CD8-positive, alpha-beta memory T cell (primary cell): ENCODE data around the gene ATPAF2. TPM values are rescaled to one million over a fixed set of nuclear protein-coding genes. Genes with fewer than 3 reads are reported as not detected.

ENCODE experiments used
- CTCF ChIA-PET: fragments of 350-600 bp; sonication (Branson Sonifier 250); formaldehyde crosslinking; loops from one replicate; lab custom pipeline; 2021; ENCODE audit warnings: antibody characterized with exemption; lab: Charles Lee
- POLR2A ChIA-PET: fragments of 350-600 bp; sonication (Branson Sonifier 250); formaldehyde crosslinking; loops from one replicate; lab custom pipeline; 2021; ENCODE audit warnings: antibody characterized with exemption; lab: Charles Lee
- DNase-seq, 5 donors: peaks; one replicate each; pipeline versions ENCODE4 v3.0.0 to v3.0.0-alpha.2; 2020 to 2022; ENCODE audit warnings: mixed read lengths in 1 of 5
- H3K27ac ChIP-seq: one replicate; pipeline ENCODE4 v1.7.0; 2013; ENCODE audit warnings: low read depth, mild to moderate bottlenecking, low read length, moderate library complexity
- H3K27me3 ChIP-seq: 2 replicates; pipeline ENCODE4 v1.7.0; 2013; ENCODE audit warnings: low read length, mild to moderate bottlenecking; ENCODE audit not compliant: insufficient read depth, poor library complexity, severe bottlenecking
- H3K36me3 ChIP-seq: 2 replicates; pipeline ENCODE4 v1.7.0; 2013; ENCODE audit warnings: mild to moderate bottlenecking, low read length, moderate library complexity; ENCODE audit not compliant: insufficient read depth
- H3K4me1 ChIP-seq: 2 replicates; pipeline ENCODE4 v1.7.0; 2013; ENCODE audit warnings: mild to moderate bottlenecking, low read length, moderate library complexity; ENCODE audit not compliant: insufficient read depth
- H3K4me3 ChIP-seq: 2 replicates; pipeline ENCODE4 v1.7.0; 2013; ENCODE audit warnings: mild to moderate bottlenecking, low read length
- H3K9me3 ChIP-seq: 2 replicates; pipeline ENCODE4 v1.7.0; 2013; ENCODE audit warnings: mild to moderate bottlenecking, low read length
- H3K27ac Mint-ChIP-seq, 8 donors: one replicate each; pipeline ENCODE4 v1.8.0; 2020 to 2021; ENCODE audit warnings: mixed read lengths in 8 of 8, mild to moderate bottlenecking in 6 of 8, inconsistent platforms in 3 of 8, moderate library complexity in 3 of 8
- H3K27me3 Mint-ChIP-seq, 2 donors: one replicate each; pipeline ENCODE4 v1.8.0; 2020 to 2021; ENCODE audit warnings: mixed read lengths in 2 of 2, mild to moderate bottlenecking in 1 of 2, moderate library complexity in 1 of 2
- H3K36me3 Mint-ChIP-seq, 3 donors: one replicate each; pipeline ENCODE4 v1.8.0; 2020 to 2021; ENCODE audit warnings: mixed read lengths in 3 of 3, inconsistent platforms in 1 of 3, mild to moderate bottlenecking in 1 of 3
- H3K4me1 Mint-ChIP-seq, 3 donors: one replicate each; pipeline ENCODE4 v1.8.0; 2020 to 2021; ENCODE audit warnings: mixed read lengths in 3 of 3, inconsistent platforms in 1 of 3, mild to moderate bottlenecking in 1 of 3
- H3K4me3 Mint-ChIP-seq, 7 donors: one replicate each; pipeline ENCODE4 v1.8.0; 2020 to 2021; ENCODE audit warnings: mixed read lengths in 7 of 7, mild to moderate bottlenecking in 6 of 7, moderate library complexity in 4 of 7, inconsistent platforms in 2 of 7
- H3K9me3 Mint-ChIP-seq, 5 donors: one replicate each; pipeline ENCODE4 v1.8.0; 2020 to 2022; ENCODE audit warnings: mixed read lengths in 5 of 5, mild to moderate bottlenecking in 3 of 5, moderate library complexity in 2 of 5, inconsistent platforms in 1 of 5
- polyA plus RNA-seq: library from polyadenylated mRNA; unstranded; fragments of 300-500 nt; fragmentation: Illumina TruSeq; gene quantifications from one replicate; pipeline ENCODE4 v1.2.3, GENCODE V29; 2021
- total RNA-seq, 2 experiments: library from RNA; stranded (reverse); gene quantifications; one replicate each; pipeline ENCODE4 v1.2.3, GENCODE V29; 2021

ATPAF2 gene
- total and polyA plus RNA-seq, 3 experiments from 2014 or later, result 16.0 to 33.4 (median 30.4) TPM

DNA sequence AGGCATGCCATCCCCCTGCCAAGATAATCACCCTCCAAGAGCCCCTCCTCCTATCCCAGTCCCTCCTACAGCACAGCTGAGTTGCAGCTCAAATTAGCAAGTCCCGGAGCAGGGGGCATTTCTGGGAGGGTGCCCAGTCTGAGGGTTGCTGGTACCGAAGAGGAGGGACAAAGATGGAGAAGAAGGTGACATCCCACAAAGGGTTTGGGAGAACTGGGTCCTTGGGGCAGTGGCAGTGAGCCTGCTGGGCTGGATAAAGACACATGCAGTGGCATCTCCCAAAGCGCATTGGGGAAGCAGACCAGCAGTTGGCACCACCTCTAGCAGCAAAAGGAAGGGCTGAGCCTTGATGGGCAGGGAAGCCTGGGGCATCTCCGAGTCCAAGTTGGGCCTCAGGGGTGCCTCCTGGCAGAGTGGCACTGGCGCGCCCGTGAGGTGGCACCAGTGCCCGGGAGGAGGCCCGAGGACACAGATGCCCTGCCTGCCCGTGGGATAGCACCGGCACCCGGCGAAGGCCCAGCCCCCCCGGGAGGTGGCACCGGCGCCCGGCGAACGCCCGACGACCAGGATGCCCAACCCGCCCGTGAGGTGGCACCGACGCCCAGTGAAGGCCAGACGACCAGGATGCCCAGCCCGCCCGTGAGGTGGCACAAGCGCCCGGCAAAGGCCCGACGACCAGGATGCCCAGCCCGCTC lies 67.4 kb downstream of the ATPAF2 start:
- H3K27ac Mint-ChIP-seq, result peak overlapping the region; percentile 58 to 87 (median 81)
- Histone ChIP-seq H3K4me1 (peaks cover 27% of the 10 kb centered on the region), H3K36me3 (no peaks in the 10 kb centered on the region), H3K4me3 (peak overlapping the region; percentile 59), H3K27ac (peak overlapping the region; percentile 79), H3K9me3 (no peaks in the 10 kb centered on the region), H3K27me3 (no peaks in the 10 kb centered on the region)
- H3K4me3 Mint-ChIP-seq, result peak overlapping the region; percentile 73 to 99 (median 87)
- no peaks in the 10 kb centered on the region for H3K27me3 Mint-ChIP-seq
- ChIA-PET POLR2A (interaction anchor here (0.9 to 1.6 kb wide), 4 partner anchors 13 to 222 kb away, joined by 3 to 31 read pairs (median 3); partner anchors contain the start of genes ALKBH5, ATPAF2 and GID4), CTCF (interaction anchor here (1.9 kb wide), 1 partner anchor 64 kb away, joined by 4 read pairs; no protein-coding TSS in a partner anchor)
- H3K9me3 Mint-ChIP-seq, result no peaks in the 10 kb centered on the region
- peak in 2 of 5 donors; percentile 21 to 69 for DNase-seq
- H3K4me1 Mint-ChIP-seq, result peaks cover 33 to 57% (median 50%) of the 10 kb centered on the region in 3 donors
- H3K36me3 Mint-ChIP-seq, result peaks cover 0 to 5% (median 0%) of the 10 kb centered on the region in 3 donors

GRCh38 chr17:17970699-17971430 lies 68.1 kb downstream of the ATPAF2 start:
- no peaks in the 10 kb centered on the region for H3K9me3 ChIP-seq
- Mint-ChIP-seq H3K27ac (peak overlapping the region; percentile 54 to 87 (median 81)), H3K4me1 (peaks cover 36 to 65% (median 58%) of the 10 kb centered on the region in 3 donors), H3K27me3 (no peaks in the 10 kb centered on the region), H3K36me3 (peaks cover 0 to 5% (median 0%) of the 10 kb centered on the region in 3 donors), H3K4me3 (peak overlapping the region; percentile 73 to 97 (median 87)), H3K9me3 (no peaks in the 10 kb centered on the region)
- ChIA-PET CTCF (interaction anchor here (1.9 kb wide), 1 partner anchor 65 kb away, joined by 4 read pairs; no protein-coding TSS in a partner anchor), POLR2A (no interaction called here)
- no peak for DNase-seq
- peak overlapping the region; percentile 59 for H3K4me3 ChIP-seq
- H3K36me3 ChIP-seq, result no peaks in the 10 kb centered on the region
- H3K4me1 ChIP-seq, result peaks cover 33% of the 10 kb centered on the region
- peak overlapping the region; percentile 79 for H3K27ac ChIP-seq
- H3K27me3 ChIP-seq, result no peaks in the 10 kb centered on the region

Other genes with a start within 250 kb of the ATPAF2 start
- 10 to 100 TPM; 27.2 to 29.6 TPM for gene SREBF1, start 202.2 kb downstream of the ATPAF2 start, total RNA-seq
- 16.4 TPM for gene SREBF1, start 202.2 kb downstream of the ATPAF2 start, polyA plus RNA-seq
- gene TOM1L2, start 66.8 kb downstream of the ATPAF2 start, total RNA-seq, result 10 to 100 TPM in 1 of 2 experiments, 1 to 10 TPM in 1; 10.0 to 11.3 TPM
- gene TOM1L2, start 66.8 kb downstream of the ATPAF2 start, polyA plus RNA-seq, result 6.5 TPM
- under 1 TPM; 0.33 to 0.60 TPM for gene DRC3, start 66.3 kb downstream of the ATPAF2 start, total RNA-seq
- not detected for gene DRC3, start 66.3 kb downstream of the ATPAF2 start, polyA plus RNA-seq
- gene GID4, start 240 bp upstream of the ATPAF2 start, total RNA-seq, result 10 to 100 TPM in 1 of 2 experiments, 1 to 10 TPM in 1; 9.8 to 11.1 TPM
- gene GID4, start 240 bp upstream of the ATPAF2 start, polyA plus RNA-seq, result 8.5 TPM
- 10 to 100 TPM; 52.9 to 54.2 TPM for gene DRG2, start 48.8 kb upstream of the ATPAF2 start, total RNA-seq
- 51.7 TPM for gene DRG2, start 48.8 kb upstream of the ATPAF2 start, polyA plus RNA-seq
- under 1 TPM; 0.31 to 0.35 TPM for gene MYO15A, start 69.6 kb upstream of the ATPAF2 start, total RNA-seq
- gene MYO15A, start 69.6 kb upstream of the ATPAF2 start, polyA plus RNA-seq, result 0.54 TPM
- 100 to 1,000 TPM; 117 to 123 TPM for gene ALKBH5, start 144.7 kb upstream of the ATPAF2 start, total RNA-seq
- 152 TPM for gene ALKBH5, start 144.7 kb upstream of the ATPAF2 start, polyA plus RNA-seq
- gene LLGL1, start 186.5 kb upstream of the ATPAF2 start, total RNA-seq, result 10 to 100 TPM; 24.3 to 26.3 TPM
- 1.5 TPM for gene LLGL1, start 186.5 kb upstream of the ATPAF2 start, polyA plus RNA-seq
- 100 to 1,000 TPM; 278 to 299 TPM for gene FLII, start 219.6 kb upstream of the ATPAF2 start, total RNA-seq
- gene FLII, start 219.6 kb upstream of the ATPAF2 start, polyA plus RNA-seq, result 216 TPM
- 1 to 10 TPM; 5.5 to 5.6 TPM for gene MIEF2, start 221.5 kb upstream of the ATPAF2 start, total RNA-seq
- 14.1 TPM for gene MIEF2, start 221.5 kb upstream of the ATPAF2 start, polyA plus RNA-seq